Measurements from ENCODE around the gene TMTC4. TPM values are rescaled to one million over a fixed set of nuclear protein-coding genes. Genes with fewer than 3 reads are reported as not detected.
"Not testable (repeated sequence)": the region's sequence is repeated elsewhere in the genome, so short reads cannot be mapped to it uniquely, and the experiment has no call there.

TMTC4 gene
- total RNA-seq, 1 donor = 8.7 TPM

DNA sequence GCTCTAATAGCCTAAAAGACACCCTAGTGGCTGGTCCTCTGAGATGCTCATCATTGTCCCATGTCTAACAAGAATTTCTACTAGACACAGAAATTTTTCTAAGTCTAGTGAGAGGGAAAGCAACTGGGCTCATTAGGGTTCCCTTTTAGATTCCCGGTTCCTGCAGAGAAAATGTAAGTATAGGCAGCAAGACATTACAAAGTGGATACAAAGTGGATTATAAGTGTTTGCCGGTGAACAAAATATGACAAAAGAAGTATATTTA lies 20.8 kb upstream of the TMTC4 start:
- Histone ChIP-seq H3K36me3 (ENCODE audit: insufficient read depth, low read length) (no peaks in the 10 kb centered on the region), H3K4me2 (ENCODE audit: insufficient read depth, low read length) (peak overlapping the region; percentile 84), H3K27ac (ENCODE audit: low read depth, low read length) (no peak overlapping the region), H3K79me2 (ENCODE audit: insufficient read depth, low read length) (no peaks in the 10 kb centered on the region), H3K27me3 (ENCODE audit: insufficient read depth, low read length) (no peaks in the 10 kb centered on the region), H3K4me1 (ENCODE audit: insufficient read depth, low read length) (peaks cover 10% of the 10 kb centered on the region), H3K9me3 (ENCODE audit: low read depth, low read length) (no peaks in the 10 kb centered on the region), H4K20me1 (ENCODE audit: insufficient read depth, low read length) (no peaks in the 10 kb centered on the region), H2AFZ (ENCODE audit: low read length) (peak overlapping the region; percentile 88), H3K4me3 (ENCODE audit: insufficient read depth, low read length) (no peak overlapping the region)
- no peak for DNase-seq (ENCODE audit: insufficient read length, low spot score, missing footprints)
- TF ChIP-seq, protein P1, sequence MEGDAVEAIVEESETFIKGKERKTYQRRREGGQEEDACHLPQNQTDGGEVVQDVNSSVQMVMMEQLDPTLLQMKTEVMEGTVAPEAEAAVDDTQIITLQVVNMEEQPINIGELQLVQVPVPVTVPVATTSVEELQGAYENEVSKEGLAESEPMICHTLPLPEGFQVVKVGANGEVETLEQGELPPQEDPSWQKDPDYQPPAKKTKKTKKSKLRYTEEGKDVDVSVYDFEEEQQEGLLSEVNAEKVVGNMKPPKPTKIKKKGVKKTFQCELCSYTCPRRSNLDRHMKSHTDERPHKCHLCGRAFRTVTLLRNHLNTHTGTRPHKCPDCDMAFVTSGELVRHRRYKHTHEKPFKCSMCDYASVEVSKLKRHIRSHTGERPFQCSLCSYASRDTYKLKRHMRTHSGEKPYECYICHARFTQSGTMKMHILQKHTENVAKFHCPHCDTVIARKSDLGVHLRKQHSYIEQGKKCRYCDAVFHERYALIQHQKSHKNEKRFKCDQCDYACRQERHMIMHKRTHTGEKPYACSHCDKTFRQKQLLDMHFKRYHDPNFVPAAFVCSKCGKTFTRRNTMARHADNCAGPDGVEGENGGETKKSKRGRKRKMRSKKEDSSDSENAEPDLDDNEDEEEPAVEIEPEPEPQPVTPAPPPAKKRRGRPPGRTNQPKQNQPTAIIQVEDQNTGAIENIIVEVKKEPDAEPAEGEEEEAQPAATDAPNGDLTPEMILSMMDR (IDR thresholded peaks at IDR 0.05; ENCODE audit: extremely low read depth, low read depth, low read length) = no peak

DNA sequence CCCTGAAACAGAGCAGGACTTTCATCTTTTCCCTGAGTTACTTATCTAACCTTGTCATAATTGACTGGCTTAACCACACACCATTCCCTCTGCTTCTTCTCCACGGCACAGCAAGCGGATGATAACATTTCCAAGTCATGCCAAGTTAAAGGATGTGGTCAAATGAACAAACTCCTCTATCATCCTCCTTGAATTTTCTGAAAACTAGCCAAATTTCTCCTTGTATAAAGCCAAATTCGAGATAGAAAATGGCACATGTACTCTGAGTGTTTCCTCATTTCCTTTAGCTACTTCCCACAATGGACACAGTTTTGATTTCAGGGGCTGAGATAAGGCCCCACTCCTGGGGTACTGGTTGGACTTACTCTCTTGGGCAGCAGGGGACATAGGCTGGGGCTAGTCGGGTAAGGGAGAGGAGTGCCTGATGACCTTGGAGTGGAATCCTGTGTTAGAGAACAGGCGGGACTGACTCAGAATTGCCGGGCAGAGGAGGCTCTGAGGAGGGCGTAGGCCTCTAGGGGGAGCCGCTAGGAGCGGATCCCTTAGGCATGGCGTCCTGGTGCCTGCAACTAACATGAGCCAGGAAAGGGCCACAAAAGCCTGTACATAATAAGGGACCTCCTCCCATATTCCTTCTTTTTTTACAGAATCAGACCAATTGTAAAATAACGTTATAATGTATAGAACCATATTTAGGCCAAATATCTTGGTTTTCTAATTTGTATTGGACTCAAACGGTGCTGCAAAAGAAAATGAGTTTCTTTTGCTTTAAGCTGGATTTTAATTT lies 20.3 kb upstream of the TMTC4 start:
- Histone ChIP-seq H3K4me1 (ENCODE audit: insufficient read depth, low read length) (peaks cover 10% of the 10 kb centered on the region), H3K27me3 (ENCODE audit: insufficient read depth, low read length) (no peaks in the 10 kb centered on the region), H3K4me2 (ENCODE audit: insufficient read depth, low read length) (peak overlapping the region; percentile 84), H4K20me1 (ENCODE audit: insufficient read depth, low read length) (no peaks in the 10 kb centered on the region), H3K36me3 (ENCODE audit: insufficient read depth, low read length) (no peaks in the 10 kb centered on the region), H3K79me2 (ENCODE audit: insufficient read depth, low read length) (no peaks in the 10 kb centered on the region), H3K4me3 (ENCODE audit: insufficient read depth, low read length) (peak overlapping the region; percentile 55), H3K27ac (ENCODE audit: low read depth, low read length) (peak overlapping the region; percentile 52), H3K9me3 (ENCODE audit: low read depth, low read length) (no peaks in the 10 kb centered on the region), H2AFZ (ENCODE audit: low read length) (peak overlapping the region; percentile 88)
- TF ChIP-seq, protein P1 (IDR thresholded peaks at IDR 0.05; ENCODE audit: extremely low read depth, low read depth, low read length) = peak; percentile 71
- DNase-seq (ENCODE audit: insufficient read length, low spot score, missing footprints) = peak; percentile 96

DNA sequence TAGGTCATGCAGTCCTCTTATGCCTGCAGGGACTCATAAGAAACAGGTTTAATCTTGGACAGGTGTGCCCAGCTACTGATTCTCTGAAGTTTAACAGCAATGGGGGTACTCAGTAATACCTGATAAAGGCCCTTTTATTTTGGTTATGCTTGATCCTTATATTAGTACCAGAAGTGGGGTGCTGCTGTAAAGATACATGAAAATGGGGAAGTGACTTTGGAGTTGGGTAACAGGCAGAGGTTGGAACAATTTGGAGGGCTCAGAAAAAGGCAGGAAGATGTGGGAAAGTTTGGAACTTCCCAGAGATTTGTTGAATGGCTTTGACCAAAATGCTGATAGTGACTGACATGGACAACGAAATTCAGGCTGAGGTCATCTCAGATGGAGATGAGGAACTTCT lies 14.6 kb upstream of the TMTC4 start:
- no peak for DNase-seq (ENCODE audit: insufficient read length, low spot score, missing footprints)
- Histone ChIP-seq H3K4me1 (ENCODE audit: insufficient read depth, low read length) (no peaks in the 10 kb centered on the region), H3K4me3 (ENCODE audit: insufficient read depth, low read length) (no peak overlapping the region), H3K36me3 (ENCODE audit: insufficient read depth, low read length) (no peaks in the 10 kb centered on the region), H3K9me3 (ENCODE audit: low read depth, low read length) (no peaks in the 10 kb centered on the region), H3K27me3 (ENCODE audit: insufficient read depth, low read length) (peaks cover 8% of the 10 kb centered on the region), H3K79me2 (ENCODE audit: insufficient read depth, low read length) (no peaks in the 10 kb centered on the region), H4K20me1 (ENCODE audit: insufficient read depth, low read length) (no peaks in the 10 kb centered on the region), H2AFZ (ENCODE audit: low read length) (no peak overlapping the region), H3K27ac (ENCODE audit: low read depth, low read length) (no peak overlapping the region), H3K4me2 (ENCODE audit: insufficient read depth, low read length) (no peak overlapping the region)
- TF ChIP-seq, protein P1 (IDR thresholded peaks at IDR 0.05; ENCODE audit: extremely low read depth, low read depth, low read length) = no peak

DNA sequence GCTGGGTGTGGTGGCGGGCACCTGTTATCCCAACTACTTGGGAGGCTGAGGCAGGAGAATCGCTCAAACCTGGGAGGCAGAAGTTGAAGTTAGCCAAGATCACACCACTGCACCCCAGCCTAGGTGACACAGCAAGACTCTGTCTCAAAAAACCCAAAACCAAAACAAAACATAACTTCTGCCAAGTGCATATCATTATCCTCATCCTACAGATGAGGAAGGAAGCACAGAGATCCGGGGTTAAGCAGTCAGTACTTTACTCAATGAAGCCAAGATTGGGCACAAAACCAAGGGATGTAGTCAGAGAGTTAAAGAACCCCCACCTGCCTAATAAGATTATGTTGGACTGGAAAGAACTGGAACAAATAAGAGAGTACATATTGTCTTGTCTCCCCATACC lies 5.5 kb upstream of the TMTC4 start:
- H3K27ac ChIP-seq (ENCODE audit: low read depth, low read length) = no peak overlapping the region
- no peak for DNase-seq (ENCODE audit: insufficient read length, low spot score, missing footprints)
- no peaks in the 10 kb centered on the region for H3K36me3 ChIP-seq (ENCODE audit: insufficient read depth, low read length)
- TF ChIP-seq, protein P1 (IDR thresholded peaks at IDR 0.05; ENCODE audit: extremely low read depth, low read depth, low read length) = no peak
- H3K4me1 ChIP-seq (ENCODE audit: insufficient read depth, low read length) = peaks cover 4% of the 10 kb centered on the region
- peaks cover 5% of the 10 kb centered on the region for H3K27me3 ChIP-seq (ENCODE audit: insufficient read depth, low read length)
- H3K9me3 ChIP-seq (ENCODE audit: low read depth, low read length) = no peaks in the 10 kb centered on the region
- H3K79me2 ChIP-seq (ENCODE audit: insufficient read depth, low read length) = no peaks in the 10 kb centered on the region
- H4K20me1 ChIP-seq (ENCODE audit: insufficient read depth, low read length) = no peaks in the 10 kb centered on the region
- no peak overlapping the region for H3K4me2 ChIP-seq (ENCODE audit: insufficient read depth, low read length)
- no peak overlapping the region for H2AFZ ChIP-seq (ENCODE audit: low read length)
- H3K4me3 ChIP-seq (ENCODE audit: insufficient read depth, low read length) = no peak overlapping the region

DNA sequence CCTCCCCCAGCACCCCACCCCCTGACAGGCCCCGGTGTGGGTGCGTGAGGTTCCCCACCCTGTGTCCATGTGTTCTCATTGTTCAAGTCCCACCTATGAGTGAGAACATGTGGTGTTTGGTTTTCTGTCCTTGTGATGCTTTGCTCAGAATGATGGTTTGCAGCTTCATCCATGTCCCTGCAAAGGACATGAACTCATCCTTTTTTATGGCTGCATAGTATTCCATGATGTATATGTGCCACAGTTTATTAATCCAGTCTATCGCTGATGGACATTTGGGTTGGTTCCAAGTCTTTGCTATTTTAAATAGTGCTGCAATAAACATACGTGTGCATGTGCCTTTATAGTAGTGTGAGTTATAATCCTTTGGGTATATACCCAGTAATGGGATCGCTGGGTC lies 2.5 kb upstream of the TMTC4 start:
- not testable (repeated sequence) for H3K27ac ChIP-seq (ENCODE audit: low read depth, low read length); H3K4me3 ChIP-seq (ENCODE audit: insufficient read depth, low read length); H3K36me3 ChIP-seq (ENCODE audit: insufficient read depth, low read length); H3K4me2 ChIP-seq (ENCODE audit: insufficient read depth, low read length); H3K9me3 ChIP-seq (ENCODE audit: low read depth, low read length); DNase-seq (ENCODE audit: insufficient read length, low spot score, missing footprints); H4K20me1 ChIP-seq (ENCODE audit: insufficient read depth, low read length); H3K27me3 ChIP-seq (ENCODE audit: insufficient read depth, low read length); H2AFZ ChIP-seq (ENCODE audit: low read length)
- Histone ChIP-seq H3K4me1 (ENCODE audit: insufficient read depth, low read length) (peaks cover 11% of the 10 kb centered on the region), H3K79me2 (ENCODE audit: insufficient read depth, low read length) (peaks cover 15% of the 10 kb centered on the region)

Data from osteoblast (primary cell).